NCI-H2171 treated with DMSO at 0.1 percent for 48 hours (cell line): ENCODE data around the gene CHRNA4.
A peak's percentile ranks its signal among the peaks of the same experiment; 100 is the strongest.

Source experiments
- DNase-seq: peaks from one replicate; lab custom pipeline; 2025; lab: John Stamatoyannopoulos, UW

The CHRNA4 gene

DNA sequence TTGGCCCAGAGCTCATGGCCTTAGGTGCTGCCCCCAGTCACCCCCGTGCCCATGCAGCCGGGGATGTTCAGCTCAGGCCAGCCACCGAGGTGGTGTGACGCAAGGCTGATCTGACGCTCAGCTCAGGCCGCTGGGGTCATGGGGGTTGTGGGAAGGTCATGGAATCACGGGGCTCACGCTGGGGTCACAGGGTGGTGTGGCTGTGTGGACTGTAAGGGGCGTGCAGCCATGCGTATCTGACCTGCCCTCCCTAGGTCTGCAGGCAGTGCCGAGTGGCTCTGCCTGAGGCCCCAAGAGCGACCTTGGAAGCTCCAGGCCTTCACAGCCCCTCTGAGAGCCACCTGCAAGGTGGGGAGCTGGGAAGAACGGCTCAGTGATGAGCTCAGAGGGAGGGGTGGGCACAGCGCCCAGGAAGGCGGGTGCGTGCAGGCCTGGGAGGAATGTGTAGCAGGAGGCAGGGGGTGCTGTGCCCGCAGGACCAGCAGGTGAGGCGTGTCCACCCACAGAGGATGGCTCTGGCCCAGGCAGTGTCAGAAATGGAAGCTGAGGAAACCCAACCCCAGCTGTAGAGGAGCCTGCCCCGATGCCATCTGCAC lies 27.8 kb downstream of the CHRNA4 start:
- peak; percentile 72 for DNase-seq

- no peak for DNase-seq
Measured at GRCh38 chr20:63332488-63333240, 28.5 kb downstream of the CHRNA4 start.

DNA sequence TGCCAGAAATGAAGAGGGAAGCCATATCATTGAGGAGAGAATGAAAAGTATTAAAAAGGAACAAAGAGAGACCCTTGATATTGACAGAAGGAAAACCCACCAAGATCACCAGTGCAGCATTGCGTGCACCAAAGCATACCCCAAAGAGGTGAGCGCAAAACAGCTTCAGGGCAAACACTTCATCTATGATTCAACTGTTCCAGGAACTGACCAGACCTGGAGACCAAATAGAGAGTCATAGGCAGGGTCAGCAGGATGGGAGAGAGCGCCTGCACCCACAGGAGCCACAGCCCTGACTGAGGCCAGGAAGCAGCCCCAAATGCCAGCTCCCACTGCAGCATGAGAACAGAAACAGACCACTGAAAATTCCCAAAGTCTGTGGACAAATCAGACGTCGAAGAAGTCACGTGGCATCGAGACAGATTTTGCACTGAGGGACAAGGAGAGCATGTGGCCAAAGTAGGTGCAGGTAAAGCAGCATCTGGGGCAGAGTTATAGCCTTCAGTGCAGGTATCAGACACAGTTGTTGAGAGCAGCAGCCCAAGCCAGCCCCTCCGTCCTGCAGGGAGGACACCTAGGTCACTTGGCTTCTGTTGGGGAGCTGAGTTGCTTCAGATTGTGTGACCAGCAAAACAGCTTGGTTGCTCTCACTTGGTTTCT lies 29.3 kb downstream of the CHRNA4 start:
- DNase-seq: no peak

GRCh38 chr20:63330940-63331339 lies 30.2 kb downstream of the CHRNA4 start:
- DNase-seq: peak; percentile 91

- no peak for DNase-seq
Measured at GRCh38 chr20:63330084-63330760, 30.9 kb downstream of the CHRNA4 start.

GRCh38 chr20:63329331-63330083 lies 31.6 kb downstream of the CHRNA4 start:
- no peak for DNase-seq

GRCh38 chr20:63328718-63329275 lies 32.4 kb downstream of the CHRNA4 start:
- no peak for DNase-seq

DNA sequence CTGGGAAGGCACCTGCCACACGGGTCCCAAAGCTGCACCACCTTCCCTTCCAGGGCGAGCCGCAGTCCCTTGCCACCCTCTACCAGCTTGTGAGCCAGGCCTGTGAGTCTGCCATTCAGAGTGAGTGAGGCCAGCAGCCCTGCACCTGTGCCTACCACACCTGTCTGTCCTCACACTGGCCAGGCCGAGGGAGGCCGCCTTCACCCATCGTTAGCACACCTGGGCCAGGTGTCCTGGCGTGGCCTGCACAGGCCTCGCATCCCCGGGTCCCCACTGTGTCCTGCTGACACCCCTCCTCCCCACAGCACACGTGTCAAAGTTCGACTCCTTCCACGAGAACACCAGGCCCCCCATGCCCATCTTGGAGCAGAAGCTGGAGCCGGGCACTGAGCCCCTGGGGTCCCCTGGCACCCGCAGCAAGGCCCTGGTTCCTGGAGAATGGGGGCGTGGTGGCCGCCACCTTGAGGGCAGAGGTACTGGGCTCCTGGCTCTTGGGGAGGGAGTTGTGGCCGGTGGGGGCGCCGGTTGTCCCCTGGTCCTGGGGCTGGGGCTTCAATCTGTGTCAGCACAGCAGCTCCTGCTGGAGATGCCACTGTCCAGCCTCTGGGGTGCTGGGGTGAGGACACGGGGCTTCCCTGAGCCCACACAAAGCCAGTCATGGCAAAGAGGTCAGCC lies 33.0 kb downstream of the CHRNA4 start:
- DNase-seq: no peak

- no peak for DNase-seq
Measured at GRCh38 chr20:63327231-63327745, 33.9 kb downstream of the CHRNA4 start.

- no peak for DNase-seq
Measured at GRCh38 chr20:63326314-63327230, 34.6 kb downstream of the CHRNA4 start.

DNA sequence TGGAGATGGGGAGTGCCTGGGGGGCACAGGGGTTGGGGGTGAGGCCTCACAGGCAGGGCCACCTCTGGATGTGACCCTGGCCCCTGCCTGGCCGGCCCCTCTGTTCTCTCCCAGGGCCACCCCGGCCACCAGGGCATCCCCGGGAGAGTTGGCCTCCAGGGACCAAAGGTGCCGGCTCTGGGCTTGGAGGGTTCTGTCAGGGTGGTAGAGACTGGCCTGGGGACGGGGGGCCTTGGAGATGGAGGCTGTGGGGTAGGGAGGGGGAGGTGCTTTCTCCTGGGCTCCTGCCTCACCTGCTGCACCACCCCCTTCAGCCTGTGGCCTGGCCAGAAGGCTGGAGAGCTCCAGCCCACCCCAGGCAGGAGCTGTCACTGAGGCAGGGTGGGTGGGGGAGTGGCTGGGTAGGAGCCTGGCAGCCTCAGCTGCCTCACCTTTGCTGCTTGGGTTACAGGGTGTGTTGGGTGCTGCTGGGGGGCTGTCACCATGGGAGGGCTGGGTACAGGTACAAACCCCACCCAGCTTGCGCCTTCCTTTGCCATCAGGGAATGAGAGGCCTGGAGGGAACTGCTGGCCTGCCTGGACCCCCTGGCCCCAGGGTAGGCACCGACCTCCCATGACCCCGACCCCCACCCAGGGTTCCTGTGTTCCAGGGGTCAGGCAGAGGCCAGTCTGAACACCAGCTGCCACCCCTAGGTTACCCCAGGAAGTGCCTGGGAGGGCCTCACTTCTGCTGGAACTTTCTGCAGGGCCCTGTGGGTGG lies 35.4 kb downstream of the CHRNA4 start:
- DNase-seq: no peak

DNA sequence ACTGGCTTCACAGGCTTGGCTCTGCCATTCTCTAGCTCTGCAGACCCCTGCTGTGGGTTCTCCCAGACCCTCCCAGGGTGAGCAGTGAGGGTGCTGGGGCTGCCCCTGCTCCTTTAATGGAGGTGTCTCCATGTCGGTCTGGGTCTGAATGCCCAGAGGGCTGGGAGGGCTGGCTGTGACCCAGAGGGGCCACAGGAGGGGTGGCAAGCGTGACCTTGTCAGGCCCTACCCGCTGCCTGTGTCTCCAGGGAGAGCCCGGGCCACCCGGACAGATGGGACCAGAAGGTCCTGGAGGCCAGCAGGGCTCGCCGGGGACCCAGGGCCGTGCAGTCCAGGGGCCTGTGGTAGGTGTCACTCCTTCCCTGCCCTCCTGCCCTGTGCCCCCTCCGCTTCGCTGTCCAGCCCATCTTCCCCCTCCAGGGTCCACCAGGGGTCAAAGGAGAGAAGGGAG lies 36.1 kb downstream of the CHRNA4 start:
- no peak for DNase-seq

DNA sequence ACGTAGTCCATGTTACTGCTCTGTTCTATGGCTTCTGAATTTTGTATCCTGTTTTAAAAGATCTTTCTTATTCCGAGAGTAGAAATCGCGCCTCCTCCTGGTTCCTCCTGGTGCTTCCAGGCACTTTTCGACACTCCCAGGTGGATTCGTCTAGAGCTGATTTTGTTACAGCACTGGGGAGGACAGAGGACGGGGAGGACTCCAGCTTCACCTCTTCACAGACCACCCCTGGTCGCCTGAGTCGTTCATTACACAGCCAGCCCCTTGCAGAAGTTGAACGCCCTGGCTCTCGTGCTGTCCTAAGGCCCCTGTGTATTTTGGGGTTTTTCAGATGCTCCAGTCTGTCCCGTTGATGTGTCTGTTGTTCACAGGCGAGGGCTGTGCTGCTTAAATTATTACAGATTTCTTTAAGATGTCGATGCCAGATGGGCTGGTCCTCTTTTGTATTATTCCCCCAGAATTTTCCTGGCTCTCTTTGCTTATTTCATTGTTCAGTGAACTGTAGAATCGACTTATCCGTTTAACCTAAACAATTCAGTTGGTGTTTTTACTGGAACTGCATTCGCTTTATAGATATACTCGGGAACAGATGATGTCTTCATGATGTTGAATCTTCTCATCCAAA lies 37.7 kb downstream of the CHRNA4 start:
- DNase-seq: no peak

DNA sequence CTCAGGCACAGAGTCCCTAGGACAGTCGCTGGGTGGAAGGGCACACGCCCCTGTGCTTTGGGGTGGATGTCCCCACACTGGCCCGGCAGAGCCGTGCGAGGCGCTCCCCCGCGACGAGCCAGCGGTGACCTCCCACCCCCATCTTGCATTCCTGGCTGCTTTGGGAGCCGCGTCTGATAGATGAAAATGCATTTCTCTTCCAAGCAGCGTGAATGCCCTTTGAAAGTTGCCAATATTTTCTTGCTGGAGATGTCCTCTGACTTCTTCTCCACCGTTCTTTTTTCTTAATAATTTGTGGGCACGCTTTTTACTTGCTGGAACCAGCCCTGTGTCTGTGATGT lies 38.2 kb downstream of the CHRNA4 start:
- DNase-seq: no peak

DNA sequence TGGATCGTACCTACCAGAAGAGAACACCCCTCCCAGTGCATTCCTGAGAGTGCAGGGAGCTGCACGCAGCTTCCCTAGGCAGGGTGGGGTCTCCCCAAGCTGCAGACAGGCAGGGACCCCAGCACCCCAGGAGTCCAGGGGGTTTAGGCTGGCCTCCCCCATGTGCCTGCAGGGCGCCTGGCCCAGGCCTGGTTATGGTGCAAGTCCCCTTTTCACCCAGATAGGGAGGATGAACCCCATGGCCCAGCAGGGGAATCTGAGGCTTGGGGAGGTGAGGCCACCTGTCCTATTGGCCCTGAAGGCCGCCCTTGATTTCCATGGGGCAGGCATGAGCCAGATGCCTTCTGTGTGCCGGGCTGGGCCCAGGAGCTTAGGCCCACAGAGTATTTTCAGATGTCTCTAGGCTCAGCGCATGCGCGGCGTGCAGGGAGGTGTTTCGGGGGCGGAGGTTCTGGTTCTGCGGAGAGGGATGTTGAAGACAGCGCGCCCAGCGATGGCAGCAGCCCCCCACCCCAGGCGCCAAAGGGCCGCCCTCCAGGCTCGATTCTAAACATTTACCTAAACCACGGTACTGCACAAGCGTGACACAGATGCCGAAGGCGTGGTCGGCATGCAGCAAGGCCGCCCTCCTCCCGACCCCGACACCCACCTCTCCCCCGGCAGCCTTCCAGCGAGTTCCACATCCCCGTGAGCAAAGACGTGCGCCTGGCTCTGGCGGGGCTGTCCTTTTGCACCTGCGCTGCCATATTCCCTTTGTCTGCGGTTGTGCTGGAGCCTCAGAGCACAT lies 38.8 kb downstream of the CHRNA4 start:
- DNase-seq: no peak

DNA sequence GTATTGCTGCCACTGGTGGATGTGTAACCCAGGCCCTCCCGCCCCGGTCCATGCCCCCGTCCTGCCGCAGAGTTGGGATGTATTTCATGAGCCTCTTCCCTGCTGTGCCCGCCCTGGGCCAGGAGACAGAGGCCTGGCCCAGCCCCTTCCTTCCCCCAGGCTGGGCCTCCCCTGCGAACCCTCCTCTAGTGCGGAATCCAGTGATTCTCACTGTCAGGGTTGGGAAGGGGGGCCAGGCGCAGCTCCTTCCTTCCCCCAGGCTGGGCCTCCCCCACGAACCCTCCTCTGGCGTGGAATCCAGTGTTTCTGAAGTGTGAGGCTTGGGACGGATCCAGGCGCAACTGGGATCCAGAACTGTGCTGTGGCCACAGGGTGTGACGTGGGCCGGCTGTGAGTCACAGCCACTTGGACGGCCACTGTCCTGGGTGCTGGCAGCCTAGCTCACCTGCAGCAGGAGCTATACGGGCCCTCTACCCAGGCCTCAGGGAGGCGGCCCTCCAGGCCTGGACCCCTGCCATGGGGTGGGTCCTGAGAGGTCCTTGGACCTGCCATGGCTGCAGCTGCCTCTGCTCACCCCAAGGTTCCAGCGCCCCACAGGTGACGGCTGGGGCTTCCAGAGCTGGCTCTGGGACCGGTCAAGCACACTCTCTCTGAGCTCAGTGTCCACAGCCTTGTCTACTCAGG lies 39.9 kb downstream of the CHRNA4 start:
- DNase-seq: no peak

DNA sequence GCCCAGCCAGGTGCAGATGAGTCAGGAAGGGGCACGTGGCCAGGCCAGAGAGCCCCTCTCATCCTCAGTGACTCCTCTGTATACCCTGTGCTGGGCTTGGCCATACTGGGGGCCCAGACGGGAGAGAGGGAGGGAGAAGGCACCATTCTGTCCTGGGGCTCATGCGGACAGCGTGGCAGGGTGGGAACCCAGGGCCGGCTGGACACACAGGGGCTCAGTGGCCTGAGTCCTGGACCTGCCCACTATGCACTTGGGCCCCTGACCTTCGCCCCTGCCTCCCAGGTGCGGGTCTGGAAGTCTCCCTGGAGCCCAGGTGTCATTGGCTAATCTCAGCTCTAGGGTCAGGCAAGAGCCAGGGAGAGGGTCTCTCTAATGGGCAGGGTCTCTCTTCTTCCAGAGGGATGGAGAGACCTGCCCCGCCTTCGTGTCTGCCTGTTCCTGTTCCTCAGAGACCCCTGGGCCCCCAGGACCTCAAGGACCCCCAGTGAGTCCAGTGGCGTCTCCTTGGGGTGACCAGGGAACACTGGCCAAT lies 40.5 kb downstream of the CHRNA4 start:
- DNase-seq: no peak
